HT-29 (cell line): ENCODE measurements around the gene ZNF236. TPM values are rescaled to one million over a fixed set of nuclear protein-coding genes. Genes with fewer than 3 reads are reported as not detected.

Source experiments
- small RNA-seq: library from RNA; depleted of rRNA; stranded (forward); fragments of <200 nt; gene quantifications from one replicate; pipeline ENCODE3, GENCODE V24; 2014
- total RNA-seq: library from RNA; depleted of rRNA; stranded (reverse); fragments of >200 nt; shearing (Covaris generic); gene quantifications from 2 replicates; pipeline ENCODE4 v1.2.3, GENCODE V29; 2014

Gene ZNF236
- total RNA-seq, 1 experiment from 2014 or later: 6.6 TPM

Small RNAs within 50 kb of the gene (small RNA-seq; reads per million reads assigned to genes)
- gene RF00017 (not detected), gene RNU6-346P (not detected)
